GM23338 (cell line): ENCODE results near the gene ZNF184. TPM values are rescaled to one million over a fixed set of nuclear protein-coding genes. Genes with fewer than 3 reads are reported as not detected.

Source experiments
- ATAC-seq: fragments of 200-7000 bp; cut with Tn5 transposase; 3 replicates; pipeline ENCODE4 v1.9.1; 2020
- DNase-seq: peaks from one replicate; pipeline ENCODE4 v3.0.0-alpha.2; 2015; ENCODE audit warnings: low spot score
- H2AFZ ChIP-seq: fragments of 200-600 bp; sonication (generic); 2 replicates; pipeline ENCODE4 v1.8.0; 2016; ENCODE audit warnings: antibody characterized with exemption, mild to moderate bottlenecking, moderate library complexity
- H3F3A ChIP-seq: fragments of 200-600 bp; sonication (generic); replicated peaks from 2 replicates; pipeline ENCODE4 v1.8.0; 2017; ENCODE audit warnings: antibody characterized with exemption, mixed run types, low read depth
- H3K27ac ChIP-seq: fragments of 200-600 bp; sonication (generic); 2 replicates; pipeline ENCODE4 v1.6.1; 2016; ENCODE audit warnings: low read depth
- H3K27me3 ChIP-seq: fragments of 200-600 bp; sonication (generic); 2 replicates; pipeline ENCODE4 v1.8.0; 2016; ENCODE audit warnings: mild to moderate bottlenecking, mixed run types, moderate library complexity; ENCODE audit not compliant: insufficient read depth
- H3K36me3 ChIP-seq: fragments of 200-600 bp; sonication (generic); 2 replicates; pipeline ENCODE4 v1.8.0; 2016; ENCODE audit warnings: mild to moderate bottlenecking; ENCODE audit not compliant: insufficient read depth
- H3K4me1 ChIP-seq: fragments of 200-600 bp; sonication (generic); 2 replicates; pipeline ENCODE4 v1.8.0; 2016; ENCODE audit warnings: mild to moderate bottlenecking, moderate library complexity; ENCODE audit not compliant: insufficient read depth
- H3K4me2 ChIP-seq: fragments of 200-600 bp; sonication (generic); 2 replicates; pipeline ENCODE4 v1.7.1; 2017; ENCODE audit warnings: mixed run types
- H3K4me3 ChIP-seq: fragments of 200-600 bp; sonication (generic); 2 replicates; pipeline ENCODE4 v1.6.1; 2016; ENCODE audit warnings: mixed run types
- H3K79me2 ChIP-seq: fragments of 200-600 bp; sonication (generic); replicated peaks from 2 replicates; pipeline ENCODE4 v1.8.0; 2017; ENCODE audit warnings: mild to moderate bottlenecking; ENCODE audit not compliant: insufficient read depth
- H3K9me2 ChIP-seq: fragments of 200-600 bp; sonication (generic); 2 replicates; pipeline ENCODE4 v1.8.0; 2017; ENCODE audit not compliant: insufficient read depth
- H4K20me1 ChIP-seq: fragments of 200-600 bp; sonication (generic); replicated peaks from 2 replicates; pipeline ENCODE4 v1.8.0; 2017; ENCODE audit warnings: mild to moderate bottlenecking; ENCODE audit not compliant: insufficient read depth
- H3K27ac Mint-ChIP-seq: 2 replicates; pipeline ENCODE4 v1.8.0; 2020; ENCODE audit warnings: inconsistent platforms, mild to moderate bottlenecking, moderate library complexity, mixed read lengths
- H3K27me3 Mint-ChIP-seq: 3 replicates; pipeline ENCODE4 v1.8.0; 2022; ENCODE audit warnings: low read depth, mild to moderate bottlenecking, moderate library complexity, mixed read lengths, inconsistent platforms; ENCODE audit not compliant: insufficient read depth, poor library complexity
- H3K36me3 Mint-ChIP-seq: 3 replicates; pipeline ENCODE4 v1.8.0; 2021; ENCODE audit warnings: low read depth, mild to moderate bottlenecking, inconsistent platforms, moderate library complexity, mixed read lengths
- H3K4me1 Mint-ChIP-seq: 3 replicates; pipeline ENCODE4 v1.8.0; 2020; ENCODE audit warnings: mild to moderate bottlenecking, inconsistent platforms, mixed read lengths
- H3K4me3 Mint-ChIP-seq: 3 replicates; pipeline ENCODE4 v1.8.0; 2021; ENCODE audit warnings: moderate library complexity, mild to moderate bottlenecking, inconsistent platforms, mixed read lengths
- H3K9me3 Mint-ChIP-seq: 3 replicates; pipeline ENCODE4 v1.8.0; 2020; ENCODE audit warnings: moderate library complexity, mild to moderate bottlenecking, inconsistent platforms, mixed read lengths
- CREB1 ChIP-seq: fragments of 250-450 bp; sonication (Bioruptor Pico); IDR thresholded peaks from 2 replicates; pipeline ENCODE4 v1.5.0; 2020; ENCODE audit warnings: low read depth, mild to moderate bottlenecking, moderate library complexity
- ETS1 ChIP-seq: IDR thresholded peaks from 2 replicates; pipeline ENCODE4 v1.6.1; 2016; ENCODE audit warnings: antibody characterized with exemption
- EZH2 ChIP-seq: fragments of 200-600 bp; sonication (generic); IDR thresholded peaks from one replicate; pipeline ENCODE4 v1.8.0; 2017; ENCODE audit warnings: antibody characterized with exemption, mild to moderate bottlenecking, low read depth; ENCODE audit not compliant: unreplicated experiment
- NANOG ChIP-seq: IDR thresholded peaks from 2 replicates; pipeline ENCODE4 v1.6.1; 2016; ENCODE audit warnings: antibody characterized with exemption, borderline replicate concordance
- STAT1 ChIP-seq: IDR thresholded peaks from one replicate; pipeline ENCODE4 v1.6.1; 2016; ENCODE audit warnings: antibody characterized with exemption; ENCODE audit not compliant: unreplicated experiment
- ZNF114 ChIP-seq: fragments of 250-450 bp; sonication (Bioruptor Pico); IDR thresholded peaks from 2 replicates; pipeline ENCODE4 v1.5.0; 2020; ENCODE audit warnings: mild to moderate bottlenecking, moderate library complexity
- ZNF331 ChIP-seq: fragments of 250-450 bp; sonication (Bioruptor Pico); IDR thresholded peaks from 2 replicates; pipeline ENCODE4 v1.5.0; 2020; ENCODE audit warnings: low read depth, mild to moderate bottlenecking, moderate library complexity
- polyA plus RNA-seq: library from polyadenylated mRNA; unstranded; fragments of >200 nt; fragmentation: Nextera tagmentation; extraction: Ambion mirVana; gene quantifications from 2 replicates; pipeline ENCODE4 v1.2.1, GENCODE V29; 2016
- total RNA-seq: library from RNA; depleted of rRNA; stranded (reverse); fragments of >200 nt; shearing (Covaris generic); gene quantifications from 2 replicates; pipeline ENCODE4 v1.2.3, GENCODE V29; 2014
- TF ChIP-seq, protein P1 (sequence below): fragments of 250-450 bp; sonication (Bioruptor Pico); IDR thresholded peaks from 2 replicates; pipeline ENCODE4 v1.5.0; 2020; ENCODE audit warnings: mild to moderate bottlenecking, moderate library complexity
- TF ChIP-seq, protein P2 (sequence below): IDR thresholded peaks from one replicate; pipeline ENCODE4 v1.6.1; 2018; ENCODE audit warnings: antibody characterized with exemption; ENCODE audit not compliant: unreplicated experiment

Gene ZNF184
- total and polyA plus RNA-seq, 2 experiments from 2014 or later: 6.0 to 10.6 TPM

DNA sequence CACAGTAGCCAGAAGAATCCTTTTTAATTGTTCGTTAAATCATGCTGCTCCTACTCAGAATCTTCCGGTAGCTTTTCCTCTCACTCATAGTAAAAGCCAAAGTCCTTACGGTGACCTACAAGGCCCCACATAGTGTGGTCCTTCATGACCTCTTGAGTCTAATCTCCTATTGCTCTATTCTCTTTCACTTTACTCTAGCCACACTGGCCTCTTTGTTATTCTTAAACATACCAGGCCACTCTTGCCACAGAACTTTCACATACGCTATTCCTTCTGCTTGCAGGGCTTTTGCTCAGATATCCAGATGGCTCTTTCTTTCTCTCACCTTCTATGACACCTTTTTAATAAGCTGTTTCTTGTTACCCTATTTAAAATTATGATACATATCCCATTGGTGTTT is 58.6 kb downstream of the ZNF184 start:
- peaks cover 1% of the 10 kb centered on the region for H3K27me3 Mint-ChIP-seq

GRCh38 chr6:27407153-27407814 is 65.6 kb downstream of the ZNF184 start:
- no peak overlapping the region for H3K4me3 ChIP-seq
- H3K27me3 Mint-ChIP-seq: peaks cover 2% of the 10 kb centered on the region
- no peaks in the 10 kb centered on the region for H4K20me1 ChIP-seq
- H3K79me2 ChIP-seq: no peaks in the 10 kb centered on the region
- ATAC-seq (no peak), DNase-seq (no peak)
- peaks cover 2% of the 10 kb centered on the region for H3K36me3 ChIP-seq
- no peak overlapping the region for H3K27ac ChIP-seq
- no peaks in the 10 kb centered on the region for H3K4me1 Mint-ChIP-seq
- H3K36me3 Mint-ChIP-seq: peaks cover 17% of the 10 kb centered on the region
- H2AFZ ChIP-seq: 0 out of 2 replicates have a peak overlapping the region, but pooled peaks have one; percentile 14
- no peaks in the 10 kb centered on the region for H3K27me3 ChIP-seq
- H3K4me2 ChIP-seq: no peak overlapping the region
- H3K9me2 ChIP-seq: no peaks in the 10 kb centered on the region
- H3K27ac Mint-ChIP-seq: no peak overlapping the region
- H3K4me1 ChIP-seq: no peaks in the 10 kb centered on the region
- H3K4me3 Mint-ChIP-seq: no peak overlapping the region
- peaks cover 15% of the 10 kb centered on the region for H3K9me3 Mint-ChIP-seq
- H3F3A ChIP-seq: no peaks in the 10 kb centered on the region
- TF ChIP-seq CREB1 (CRISPR knock-in tag): no peak
- TF ChIP-seq ZNF331 (CRISPR knock-in tag): no peak
- no peak for TF ChIP-seq ETS1
- TF ChIP-seq, protein P1, sequence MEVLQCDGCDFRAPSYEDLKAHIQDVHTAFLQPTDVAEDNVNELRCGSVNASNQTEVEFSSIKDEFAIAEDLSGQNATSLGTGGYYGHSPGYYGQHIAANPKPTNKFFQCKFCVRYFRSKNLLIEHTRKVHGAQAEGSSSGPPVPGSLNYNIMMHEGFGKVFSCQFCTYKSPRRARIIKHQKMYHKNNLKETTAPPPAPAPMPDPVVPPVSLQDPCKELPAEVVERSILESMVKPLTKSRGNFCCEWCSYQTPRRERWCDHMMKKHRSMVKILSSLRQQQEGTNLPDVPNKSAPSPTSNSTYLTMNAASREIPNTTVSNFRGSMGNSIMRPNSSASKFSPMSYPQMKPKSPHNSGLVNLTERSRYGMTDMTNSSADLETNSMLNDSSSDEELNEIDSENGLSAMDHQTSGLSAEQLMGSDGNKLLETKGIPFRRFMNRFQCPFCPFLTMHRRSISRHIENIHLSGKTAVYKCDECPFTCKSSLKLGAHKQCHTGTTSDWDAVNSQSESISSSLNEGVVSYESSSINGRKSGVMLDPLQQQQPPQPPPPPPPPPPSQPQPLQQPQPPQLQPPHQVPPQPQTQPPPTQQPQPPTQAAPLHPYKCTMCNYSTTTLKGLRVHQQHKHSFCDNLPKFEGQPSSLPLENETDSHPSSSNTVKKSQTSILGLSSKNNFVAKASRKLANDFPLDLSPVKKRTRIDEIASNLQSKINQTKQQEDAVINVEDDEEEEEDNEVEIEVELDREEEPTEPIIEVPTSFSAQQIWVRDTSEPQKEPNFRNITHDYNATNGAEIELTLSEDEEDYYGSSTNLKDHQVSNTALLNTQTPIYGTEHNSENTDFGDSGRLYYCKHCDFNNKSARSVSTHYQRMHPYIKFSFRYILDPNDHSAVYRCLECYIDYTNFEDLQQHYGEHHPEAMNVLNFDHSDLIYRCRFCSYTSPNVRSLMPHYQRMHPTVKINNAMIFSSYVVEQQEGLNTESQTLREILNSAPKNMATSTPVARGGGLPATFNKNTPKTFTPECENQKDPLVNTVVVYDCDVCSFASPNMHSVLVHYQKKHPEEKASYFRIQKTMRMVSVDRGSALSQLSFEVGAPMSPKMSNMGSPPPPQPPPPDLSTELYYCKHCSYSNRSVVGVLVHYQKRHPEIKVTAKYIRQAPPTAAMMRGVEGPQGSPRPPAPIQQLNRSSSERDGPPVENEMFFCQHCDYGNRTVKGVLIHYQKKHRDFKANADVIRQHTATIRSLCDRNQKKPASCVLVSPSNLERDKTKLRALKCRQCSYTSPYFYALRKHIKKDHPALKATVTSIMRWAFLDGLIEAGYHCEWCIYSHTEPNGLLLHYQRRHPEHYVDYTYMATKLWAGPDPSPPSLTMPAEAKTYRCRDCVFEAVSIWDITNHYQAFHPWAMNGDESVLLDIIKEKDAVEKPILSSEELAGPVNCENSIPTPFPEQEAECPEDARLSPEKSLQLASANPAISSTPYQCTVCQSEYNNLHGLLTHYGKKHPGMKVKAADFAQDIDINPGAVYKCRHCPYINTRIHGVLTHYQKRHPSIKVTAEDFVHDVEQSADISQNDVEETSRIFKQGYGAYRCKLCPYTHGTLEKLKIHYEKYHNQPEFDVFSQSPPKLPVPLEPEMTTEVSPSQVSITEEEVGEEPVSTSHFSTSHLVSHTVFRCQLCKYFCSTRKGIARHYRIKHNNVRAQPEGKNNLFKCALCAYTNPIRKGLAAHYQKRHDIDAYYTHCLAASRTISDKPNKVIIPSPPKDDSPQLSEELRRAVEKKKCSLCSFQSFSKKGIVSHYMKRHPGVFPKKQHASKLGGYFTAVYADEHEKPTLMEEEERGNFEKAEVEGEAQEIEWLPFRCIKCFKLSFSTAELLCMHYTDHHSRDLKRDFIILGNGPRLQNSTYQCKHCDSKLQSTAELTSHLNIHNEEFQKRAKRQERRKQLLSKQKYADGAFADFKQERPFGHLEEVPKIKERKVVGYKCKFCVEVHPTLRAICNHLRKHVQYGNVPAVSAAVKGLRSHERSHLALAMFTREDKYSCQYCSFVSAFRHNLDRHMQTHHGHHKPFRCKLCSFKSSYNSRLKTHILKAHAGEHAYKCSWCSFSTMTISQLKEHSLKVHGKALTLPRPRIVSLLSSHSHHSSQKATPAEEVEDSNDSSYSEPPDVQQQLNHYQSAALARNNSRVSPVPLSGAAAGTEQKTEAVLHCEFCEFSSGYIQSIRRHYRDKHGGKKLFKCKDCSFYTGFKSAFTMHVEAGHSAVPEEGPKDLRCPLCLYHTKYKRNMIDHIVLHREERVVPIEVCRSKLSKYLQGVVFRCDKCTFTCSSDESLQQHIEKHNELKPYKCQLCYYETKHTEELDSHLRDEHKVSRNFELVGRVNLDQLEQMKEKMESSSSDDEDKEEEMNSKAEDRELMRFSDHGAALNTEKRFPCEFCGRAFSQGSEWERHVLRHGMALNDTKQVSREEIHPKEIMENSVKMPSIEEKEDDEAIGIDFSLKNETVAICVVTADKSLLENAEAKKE (CRISPR knock-in tag): no peak
- TF ChIP-seq ZNF114 (CRISPR knock-in tag): no peak
- TF ChIP-seq STAT1: no peak
- TF ChIP-seq NANOG: no peak

More for the DNA sequence above, 58.6 kb downstream of the ZNF184 start:
- Histone ChIP-seq H2AFZ (no peak overlapping the region), H3K27ac (no peak overlapping the region), H3K4me3 (no peak overlapping the region), H3K9me2 (peaks cover 11% of the 10 kb centered on the region), H3F3A (no peaks in the 10 kb centered on the region), H3K36me3 (no peaks in the 10 kb centered on the region), H3K4me1 (no peaks in the 10 kb centered on the region), H3K4me2 (no peak overlapping the region), H3K79me2 (no peaks in the 10 kb centered on the region), H3K27me3 (no peaks in the 10 kb centered on the region), H4K20me1 (no peaks in the 10 kb centered on the region)
- H3K9me3 Mint-ChIP-seq: peaks cover 17% of the 10 kb centered on the region; the same call in 2 of the 3 replicates
- no peak for ATAC-seq
- H3K27ac Mint-ChIP-seq: no peak overlapping the region
- TF ChIP-seq EZH2: no peak
- TF ChIP-seq, protein P2, sequence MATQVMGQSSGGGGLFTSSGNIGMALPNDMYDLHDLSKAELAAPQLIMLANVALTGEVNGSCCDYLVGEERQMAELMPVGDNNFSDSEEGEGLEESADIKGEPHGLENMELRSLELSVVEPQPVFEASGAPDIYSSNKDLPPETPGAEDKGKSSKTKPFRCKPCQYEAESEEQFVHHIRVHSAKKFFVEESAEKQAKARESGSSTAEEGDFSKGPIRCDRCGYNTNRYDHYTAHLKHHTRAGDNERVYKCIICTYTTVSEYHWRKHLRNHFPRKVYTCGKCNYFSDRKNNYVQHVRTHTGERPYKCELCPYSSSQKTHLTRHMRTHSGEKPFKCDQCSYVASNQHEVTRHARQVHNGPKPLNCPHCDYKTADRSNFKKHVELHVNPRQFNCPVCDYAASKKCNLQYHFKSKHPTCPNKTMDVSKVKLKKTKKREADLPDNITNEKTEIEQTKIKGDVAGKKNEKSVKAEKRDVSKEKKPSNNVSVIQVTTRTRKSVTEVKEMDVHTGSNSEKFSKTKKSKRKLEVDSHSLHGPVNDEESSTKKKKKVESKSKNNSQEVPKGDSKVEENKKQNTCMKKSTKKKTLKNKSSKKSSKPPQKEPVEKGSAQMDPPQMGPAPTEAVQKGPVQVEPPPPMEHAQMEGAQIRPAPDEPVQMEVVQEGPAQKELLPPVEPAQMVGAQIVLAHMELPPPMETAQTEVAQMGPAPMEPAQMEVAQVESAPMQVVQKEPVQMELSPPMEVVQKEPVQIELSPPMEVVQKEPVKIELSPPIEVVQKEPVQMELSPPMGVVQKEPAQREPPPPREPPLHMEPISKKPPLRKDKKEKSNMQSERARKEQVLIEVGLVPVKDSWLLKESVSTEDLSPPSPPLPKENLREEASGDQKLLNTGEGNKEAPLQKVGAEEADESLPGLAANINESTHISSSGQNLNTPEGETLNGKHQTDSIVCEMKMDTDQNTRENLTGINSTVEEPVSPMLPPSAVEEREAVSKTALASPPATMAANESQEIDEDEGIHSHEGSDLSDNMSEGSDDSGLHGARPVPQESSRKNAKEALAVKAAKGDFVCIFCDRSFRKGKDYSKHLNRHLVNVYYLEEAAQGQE: no peak
- TF ChIP-seq CREB1 (CRISPR knock-in tag): no peak
- no peaks in the 10 kb centered on the region; the same call in 1 of the 3 replicates for H3K36me3 Mint-ChIP-seq
- no peaks in the 10 kb centered on the region for H3K4me1 Mint-ChIP-seq
- no peak overlapping the region for H3K4me3 Mint-ChIP-seq
- no peak for DNase-seq
